Prostate gland (tissue), 2 donors: ENCODE results near the gene ZNF813. TPM values are rescaled to one million over a fixed set of nuclear protein-coding genes. Genes with fewer than 3 reads are reported as not detected.

Source experiments
- DNase-seq: peaks from one replicate; pipeline ENCODE4 v3.0.0-alpha.2; 2019; ENCODE audit warnings: low spot score
- H3K27ac ChIP-seq, 2 donors: fragments of 200-600 bp; sonication (generic); 2 replicates each; pipeline ENCODE4 v1.5.1; 2017 to 2019
- H3K27me3 ChIP-seq: fragments of 200-600 bp; sonication (generic); replicated peaks from 2 replicates; pipeline ENCODE4 v1.5.1; 2019; ENCODE audit not compliant: insufficient read depth
- H3K36me3 ChIP-seq, 2 donors: fragments of 200-600 bp; sonication (generic); 1 replicate in 1 of 2; 2 replicates in 1 of 2; pipeline versions ENCODE4 v1.5.1 to v1.8.1; 2017 to 2019
- H3K4me1 ChIP-seq: fragments of 200-600 bp; sonication (generic); replicated peaks from 2 replicates; pipeline ENCODE4 v1.5.1; 2019
- H3K4me3 ChIP-seq, 2 donors: fragments of 200-600 bp; sonication (generic); 2 replicates each; pipeline ENCODE4 v1.5.1; 2017 to 2019
- H3K9me3 ChIP-seq: fragments of 200-600 bp; sonication (generic); 2 replicates; pipeline ENCODE4 v1.5.1; 2017
- POLR2A ChIP-seq: fragments of 450-650 bp; IDR thresholded peaks from one replicate; pipeline ENCODE4 v1.6.1; 2016; ENCODE audit warnings: antibody characterized with exemption, mild to moderate bottlenecking
- POLR2AphosphoS5 ChIP-seq: sonication (generic); formaldehyde crosslinking; IDR thresholded peaks from one replicate; pipeline ENCODE4 v1.6.1; 2017; ENCODE audit warnings: antibody characterized with exemption
- WGBS: methylation state at CpG from one replicate; pipeline ENCODE4 v1.1.5; 2018; 5-methylcytosine and 5-hydroxymethylcytosine counted together
- intact Hi-C: fragments of 100-400 bp; cut with DNase I; formaldehyde crosslinking; loops from one replicate; pipeline ENCODE4 v1.14.2; 2022
- total RNA-seq, 2 donors: library from RNA; depleted of rRNA; stranded (reverse); fragments of >200 nt; gene quantifications; one replicate each; pipeline ENCODE4 v1.1.0, GENCODE V29; 2016
- TF ChIP-seq, protein P1 (sequence below), 4 experiments: fragments of 200-600 bp in 2 of 4; fragments of 450-650 bp in 2 of 4; sonication (generic) in 2 of 4; IDR thresholded peaks; 1 replicate in 3 of 4; 2 replicates in 1 of 4; pipeline ENCODE4 v1.5.1; 2016 to 2019; ENCODE audit warnings: antibody characterized with exemption in 4 of 4, mild to moderate bottlenecking in 2 of 4, moderate library complexity in 2 of 4

The ZNF813 gene
- total RNA-seq, 2 donors from 2014 or later, result 6.8 to 9.1 TPM

DNA sequence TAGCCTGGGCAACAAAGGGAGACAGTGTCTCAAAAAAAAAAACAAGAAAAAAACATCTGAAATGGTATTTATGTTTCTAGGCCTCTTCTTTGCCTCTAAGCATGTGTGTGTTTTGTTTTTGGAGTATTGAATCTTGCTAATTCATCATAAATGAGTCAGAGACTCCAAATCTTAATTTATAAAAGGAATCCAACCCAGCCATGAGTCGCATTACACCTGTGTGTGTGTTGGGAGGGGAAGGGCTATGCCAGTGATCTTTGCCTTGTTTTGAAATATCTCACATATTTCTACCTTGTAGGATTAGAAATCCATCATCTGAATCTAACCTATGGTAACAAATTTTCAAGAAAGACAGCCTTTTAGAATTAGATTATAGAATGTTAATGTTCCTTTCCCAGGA, 74.4 kb downstream of the ZNF813 start:
- Histone ChIP-seq H3K4me1 (no peaks in the 10 kb centered on the region), H3K9me3 (no peaks in the 10 kb centered on the region), H3K27ac (no peak overlapping the region), H3K27me3 (no peaks in the 10 kb centered on the region), H3K36me3 (no peaks in the 10 kb centered on the region), H3K4me3 (no peak overlapping the region)
- TF ChIP-seq POLR2AphosphoS5 (no peak), POLR2A (no peak)
- TF ChIP-seq, protein P1, sequence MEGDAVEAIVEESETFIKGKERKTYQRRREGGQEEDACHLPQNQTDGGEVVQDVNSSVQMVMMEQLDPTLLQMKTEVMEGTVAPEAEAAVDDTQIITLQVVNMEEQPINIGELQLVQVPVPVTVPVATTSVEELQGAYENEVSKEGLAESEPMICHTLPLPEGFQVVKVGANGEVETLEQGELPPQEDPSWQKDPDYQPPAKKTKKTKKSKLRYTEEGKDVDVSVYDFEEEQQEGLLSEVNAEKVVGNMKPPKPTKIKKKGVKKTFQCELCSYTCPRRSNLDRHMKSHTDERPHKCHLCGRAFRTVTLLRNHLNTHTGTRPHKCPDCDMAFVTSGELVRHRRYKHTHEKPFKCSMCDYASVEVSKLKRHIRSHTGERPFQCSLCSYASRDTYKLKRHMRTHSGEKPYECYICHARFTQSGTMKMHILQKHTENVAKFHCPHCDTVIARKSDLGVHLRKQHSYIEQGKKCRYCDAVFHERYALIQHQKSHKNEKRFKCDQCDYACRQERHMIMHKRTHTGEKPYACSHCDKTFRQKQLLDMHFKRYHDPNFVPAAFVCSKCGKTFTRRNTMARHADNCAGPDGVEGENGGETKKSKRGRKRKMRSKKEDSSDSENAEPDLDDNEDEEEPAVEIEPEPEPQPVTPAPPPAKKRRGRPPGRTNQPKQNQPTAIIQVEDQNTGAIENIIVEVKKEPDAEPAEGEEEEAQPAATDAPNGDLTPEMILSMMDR (IDR thresholded peaks at IDR 0.05), result no peak
- no peak for DNase-seq
- WGBS, result 91% methylated on average over 1 of the region's 1 CpG
- intact Hi-C loops, result no loop called here

DNA sequence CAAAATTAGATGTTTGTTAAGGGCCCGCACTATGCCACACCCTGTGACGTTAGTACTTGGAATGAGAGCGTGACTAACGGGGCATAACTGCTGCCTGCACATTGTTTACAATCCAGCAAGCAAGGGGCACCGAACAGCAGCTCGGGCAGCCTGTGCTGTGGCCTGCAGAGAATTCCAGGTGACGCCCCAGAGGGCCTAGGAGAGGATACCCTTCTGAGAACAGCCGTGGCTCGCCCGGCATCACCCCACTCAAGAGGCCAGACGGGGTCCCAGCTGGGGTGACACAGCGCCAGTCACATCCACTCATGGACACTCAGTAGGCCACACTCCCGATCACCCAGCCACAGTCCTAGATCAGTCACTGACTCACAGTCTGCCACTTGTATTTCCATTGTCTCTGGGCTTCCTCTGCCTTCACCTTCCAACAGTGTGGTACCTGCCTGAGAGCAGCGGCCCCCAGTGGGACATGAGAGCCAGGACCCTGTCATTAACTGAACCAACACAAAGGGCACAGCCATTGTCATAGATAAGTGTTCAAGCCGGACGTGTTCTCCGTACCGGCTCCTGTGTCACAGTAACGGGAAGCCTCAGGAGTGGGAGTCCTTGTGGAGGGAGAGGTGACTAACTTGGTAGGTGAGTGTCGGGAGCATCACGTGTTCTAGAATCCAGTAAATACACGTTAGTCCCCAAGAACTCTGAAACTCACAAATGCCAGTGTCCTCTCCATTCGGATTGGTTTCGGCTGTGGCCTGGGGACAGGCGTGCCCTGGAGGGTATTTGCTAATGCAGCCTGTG, 77.9 kb downstream of the ZNF813 start:
- intact Hi-C loops, result no loop called here
- 70% methylated on average over 25 of the region's 25 CpGs for WGBS
- Histone ChIP-seq H3K9me3 (no peaks in the 10 kb centered on the region), H3K27ac (no peak overlapping the region), H3K27me3 (no peaks in the 10 kb centered on the region), H3K4me3 (no peak overlapping the region), H3K4me1 (no peaks in the 10 kb centered on the region), H3K36me3 (no peaks in the 10 kb centered on the region)
- peak; percentile 23 for TF ChIP-seq POLR2A
- no peak for TF ChIP-seq POLR2AphosphoS5
- TF ChIP-seq, protein P1 (IDR thresholded peaks at IDR 0.05), result no peak
- DNase-seq, result peak; percentile 8

Other genes starting within 250 kb of the ZNF813 start
- 10 to 100 TPM; 28.1 to 35.8 TPM for gene ZNF677, start 212.9 kb upstream of the ZNF813 start, total RNA-seq
- 1 to 10 TPM in 1 of 2 donors, not detected in 1; 1.2 TPM for gene VN1R2, start 209.4 kb upstream of the ZNF813 start, total RNA-seq
- not detected for gene VN1R4, start 200.0 kb upstream of the ZNF813 start, total RNA-seq
- 1 to 10 TPM; 6.5 to 7.8 TPM for gene ZNF845, start 134.0 kb upstream of the ZNF813 start, total RNA-seq
- 10 to 100 TPM in 1 of 2 donors, 1 to 10 TPM in 1; 7.8 to 20.4 TPM for gene ZNF525, start 102.0 kb upstream of the ZNF813 start, total RNA-seq
- gene ZNF765, start 72.6 kb upstream of the ZNF813 start, total RNA-seq, result 10 to 100 TPM; 12.5 to 23.0 TPM
- gene ZNF761, start 35.7 kb upstream of the ZNF813 start, total RNA-seq, result 10 to 100 TPM; 48.3 to 51.7 TPM
- 10 to 100 TPM; 30.6 to 39.6 TPM for gene ZNF331, start 70.4 kb downstream of the ZNF813 start, total RNA-seq
- gene DPRX, start 164.3 kb downstream of the ZNF813 start, total RNA-seq, result not detected